GM12873 (cell line): ENCODE results near the gene POU2F3.
A peak's percentile ranks its signal among the peaks of the same experiment; 100 is the strongest.

Experiments
- CTCF ChIP-seq: IDR thresholded peaks from 2 replicates; pipeline ENCODE4 v1.5.1; 2012; ENCODE audit warnings: low read depth, mild to moderate bottlenecking, moderate library complexity, low read length, control low read depth; ENCODE audit not compliant: insufficient read depth; ENCODE audit errors: missing control alignments

Gene POU2F3

GRCh38 chr11:120331301-120331996, 91.5 kb downstream of the POU2F3 start:
- TF ChIP-seq CTCF = no peak

GRCh38 chr11:120332822-120333716, 93.1 kb downstream of the POU2F3 start:
- no peak for TF ChIP-seq CTCF

- no peak for TF ChIP-seq CTCF
Measured at GRCh38 chr11:120333801-120334200, 93.9 kb downstream of the POU2F3 start.

GRCh38 chr11:120334332-120334731, 94.4 kb downstream of the POU2F3 start:
- no peak for TF ChIP-seq CTCF

- TF ChIP-seq CTCF = peak; percentile 73
Measured at GRCh38 chr11:120334894-120335462, 95.0 kb downstream of the POU2F3 start.

GRCh38 chr11:120335556-120335907, 95.6 kb downstream of the POU2F3 start:
- no peak for TF ChIP-seq CTCF
